Right lobe of liver (tissue), 4 donors: ENCODE results near the gene CENPK.

Source experiments
- POLR2A ChIP-seq: fragments of 450-650 bp; IDR thresholded peaks from one replicate; pipeline ENCODE4 v1.6.1; 2017; ENCODE audit warnings: antibody characterized with exemption, mild to moderate bottlenecking
- TF ChIP-seq, protein P1 (sequence below), 4 donors: fragments of 200-600 bp in 3 of 4; fragments of 450-650 bp in 1 of 4; IDR thresholded peaks; one replicate each; pipeline versions ENCODE4 v1.5.1 to v1.8.0; 2016 to 2022; ENCODE audit warnings: antibody characterized with exemption in 4 of 4, mild to moderate bottlenecking in 2 of 4
- donor health status: DM: no; HTN: no; CAD: no.
- donor health status: DM: no; HTN: no; CAD: no.
- donor health status: DM: no; HTN: yes; CAD: no.

DNA sequence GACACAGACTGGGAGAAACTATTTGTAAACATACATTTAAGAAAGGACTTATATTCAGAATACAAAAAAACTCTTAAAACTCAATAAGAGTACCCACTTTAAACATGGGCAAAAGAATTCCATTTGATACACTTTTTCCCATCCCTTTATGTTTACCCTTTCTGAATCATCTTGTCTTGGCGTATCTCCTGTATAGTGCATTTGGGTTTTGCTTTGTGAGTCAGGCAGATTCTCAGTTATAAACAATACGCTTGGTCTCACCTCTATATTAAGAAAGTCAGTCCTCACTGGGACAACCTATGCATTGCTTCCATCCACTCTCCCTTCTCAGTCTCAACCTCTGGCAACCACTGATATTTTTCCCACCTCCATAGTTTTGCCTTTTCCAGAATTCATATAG, 54.0 kb downstream of the CENPK start:
- TF ChIP-seq, protein P1, sequence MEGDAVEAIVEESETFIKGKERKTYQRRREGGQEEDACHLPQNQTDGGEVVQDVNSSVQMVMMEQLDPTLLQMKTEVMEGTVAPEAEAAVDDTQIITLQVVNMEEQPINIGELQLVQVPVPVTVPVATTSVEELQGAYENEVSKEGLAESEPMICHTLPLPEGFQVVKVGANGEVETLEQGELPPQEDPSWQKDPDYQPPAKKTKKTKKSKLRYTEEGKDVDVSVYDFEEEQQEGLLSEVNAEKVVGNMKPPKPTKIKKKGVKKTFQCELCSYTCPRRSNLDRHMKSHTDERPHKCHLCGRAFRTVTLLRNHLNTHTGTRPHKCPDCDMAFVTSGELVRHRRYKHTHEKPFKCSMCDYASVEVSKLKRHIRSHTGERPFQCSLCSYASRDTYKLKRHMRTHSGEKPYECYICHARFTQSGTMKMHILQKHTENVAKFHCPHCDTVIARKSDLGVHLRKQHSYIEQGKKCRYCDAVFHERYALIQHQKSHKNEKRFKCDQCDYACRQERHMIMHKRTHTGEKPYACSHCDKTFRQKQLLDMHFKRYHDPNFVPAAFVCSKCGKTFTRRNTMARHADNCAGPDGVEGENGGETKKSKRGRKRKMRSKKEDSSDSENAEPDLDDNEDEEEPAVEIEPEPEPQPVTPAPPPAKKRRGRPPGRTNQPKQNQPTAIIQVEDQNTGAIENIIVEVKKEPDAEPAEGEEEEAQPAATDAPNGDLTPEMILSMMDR (IDR thresholded peaks at IDR 0.05) = no peak
- TF ChIP-seq POLR2A = no peak
